GM18520 (cell line): ENCODE results near the gene LIN7A.

Experiments used
- ATAC-seq: cut with Tn5 transposase; IDR thresholded peaks from one replicate; pipeline ENCODE4 v1.9.1; 2021; ENCODE audit not compliant: unreplicated experiment

LIN7A gene

GRCh38 chr12:80761838-80762237 is 175.9 kb downstream of the LIN7A start:
- ATAC-seq, result no peak

- ATAC-seq, result peak; percentile 75
Measured at GRCh38 chr12:80756875-80757274, 180.9 kb downstream of the LIN7A start.

DNA sequence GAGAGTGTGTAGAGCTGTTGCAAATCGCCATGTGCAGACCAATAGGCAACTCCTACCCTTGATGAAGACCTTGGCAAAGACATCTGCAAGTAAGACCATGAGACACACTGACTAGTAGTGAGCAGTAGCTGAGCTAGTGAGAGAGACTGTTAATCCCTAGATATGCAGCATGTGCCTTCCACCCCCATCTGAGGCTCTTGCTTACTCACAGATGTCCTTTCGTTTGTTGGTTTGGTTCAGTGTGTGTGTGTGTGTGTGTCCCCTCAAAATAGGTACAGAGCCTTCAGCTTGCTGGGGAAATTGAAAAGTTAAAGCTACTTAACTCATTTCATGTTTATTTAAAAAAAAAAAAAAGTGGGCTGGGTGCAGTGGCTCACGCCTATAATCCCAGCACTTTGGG is 183.5 kb downstream of the LIN7A start:
- no peak for ATAC-seq

DNA sequence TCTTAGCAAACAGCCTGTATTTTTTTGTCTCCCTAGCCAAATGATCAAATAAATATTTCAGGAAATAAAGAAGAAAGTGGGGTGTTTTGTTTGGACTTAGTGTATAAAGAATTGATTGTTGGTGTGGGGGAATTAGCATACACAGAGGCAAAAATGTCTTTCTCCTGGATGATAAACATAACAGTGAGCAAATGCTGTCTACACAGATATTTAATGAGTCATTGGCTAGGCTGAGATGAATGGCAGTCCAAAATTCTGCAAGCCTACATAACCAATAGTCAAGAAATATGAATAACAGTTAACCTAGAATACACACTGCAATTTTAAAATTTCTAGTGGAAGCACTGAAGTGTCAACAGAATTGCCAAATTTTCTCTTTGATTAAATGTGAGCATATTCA is 185.3 kb downstream of the LIN7A start:
- no peak for ATAC-seq

DNA sequence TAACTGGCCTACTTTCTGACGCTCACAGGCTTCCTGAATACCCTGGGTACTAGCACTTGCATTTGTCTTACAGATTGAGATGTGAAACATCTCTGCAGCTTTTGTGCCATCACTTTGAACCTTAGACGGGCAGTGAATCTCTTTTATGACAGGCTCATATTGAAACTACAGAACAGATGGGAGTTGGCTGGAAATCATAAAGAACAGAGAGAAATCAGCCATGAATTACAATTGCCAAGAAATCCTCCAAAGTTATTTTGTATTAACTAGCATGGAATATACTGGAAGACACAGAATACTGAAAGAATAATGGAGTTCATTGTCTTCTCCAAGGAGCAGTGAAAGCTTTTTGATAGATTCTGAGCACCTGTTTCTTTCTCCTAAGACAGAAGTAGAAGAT is 188.3 kb downstream of the LIN7A start:
- ATAC-seq, result no peak

DNA sequence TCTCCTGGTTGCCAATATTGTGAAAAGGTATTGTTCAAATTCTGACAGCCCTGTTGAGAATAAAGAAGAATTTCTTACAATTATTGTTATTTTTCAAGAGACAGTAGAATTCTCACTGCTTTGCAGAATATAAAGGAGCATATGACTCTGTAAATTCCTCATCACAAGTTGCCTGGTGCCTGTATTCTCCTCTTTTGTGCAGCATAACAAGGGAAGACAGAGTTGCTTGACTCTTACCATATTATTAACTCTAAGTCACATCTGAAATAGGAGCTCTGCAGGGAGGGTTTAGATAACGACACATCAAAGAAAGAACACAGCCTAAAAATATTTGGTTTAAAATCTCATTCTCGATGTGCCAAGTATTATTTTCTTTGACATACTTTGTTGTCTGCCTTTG is 189.9 kb downstream of the LIN7A start:
- no peak for ATAC-seq

DNA sequence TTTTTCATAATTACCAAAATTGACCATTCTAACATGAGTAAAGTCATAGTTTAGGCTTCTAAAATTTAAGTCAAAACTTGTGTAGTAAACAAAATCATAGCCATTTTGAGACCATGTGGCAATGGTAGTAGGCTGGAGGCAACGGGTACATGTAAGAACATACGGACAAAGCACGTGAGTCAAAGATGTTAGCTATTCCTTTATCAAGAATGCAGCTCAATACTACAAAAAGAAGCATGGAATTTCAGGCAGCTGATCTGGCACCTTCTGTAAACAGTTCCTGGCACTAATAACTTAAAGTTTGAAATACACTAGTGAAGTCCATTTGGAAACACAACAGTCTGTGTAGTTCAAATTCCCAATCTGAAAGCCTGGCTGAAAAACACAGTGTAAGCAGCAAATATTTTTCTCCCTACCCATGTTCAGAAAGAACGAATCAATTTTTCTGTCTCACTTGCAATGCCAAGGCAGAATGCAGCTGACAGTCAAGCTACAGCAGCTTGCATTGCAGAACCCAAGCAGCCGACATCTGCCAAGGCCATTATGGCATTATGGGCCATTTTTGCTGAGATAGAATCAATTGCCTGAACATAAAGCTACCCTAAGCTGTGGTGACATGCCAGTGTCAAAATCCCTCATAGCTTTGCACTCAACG is 191.8 kb downstream of the LIN7A start:
- no peak for ATAC-seq
